GM21825 (cell line): ENCODE measurements around the gene SLC24A5.

ENCODE experiments used
- ATAC-seq: cut with Tn5 transposase; IDR thresholded peaks from one replicate; pipeline ENCODE4 v1.9.1; 2021; ENCODE audit warnings: mild to moderate bottlenecking, moderate library complexity; ENCODE audit not compliant: unreplicated experiment

The SLC24A5 gene

DNA sequence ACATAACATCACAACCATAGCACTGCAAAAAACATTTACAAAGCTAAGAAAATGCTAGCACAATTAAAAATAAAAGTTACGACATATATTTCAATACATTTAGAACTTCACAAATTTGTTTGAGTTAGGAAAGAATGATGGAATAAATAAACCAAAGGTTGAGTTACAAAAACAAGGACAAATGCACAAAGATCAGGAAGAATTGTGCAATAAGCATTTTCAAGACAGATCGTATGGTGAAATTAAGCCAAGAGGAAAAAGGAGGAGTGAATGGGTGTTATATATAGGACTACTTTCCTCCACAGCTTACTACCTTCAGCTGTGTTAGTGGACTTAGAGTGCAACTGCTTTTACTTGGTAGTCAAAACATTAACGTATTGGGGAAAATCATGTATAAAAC, 64.7 kb downstream of the SLC24A5 start:
- ATAC-seq, result no peak

DNA sequence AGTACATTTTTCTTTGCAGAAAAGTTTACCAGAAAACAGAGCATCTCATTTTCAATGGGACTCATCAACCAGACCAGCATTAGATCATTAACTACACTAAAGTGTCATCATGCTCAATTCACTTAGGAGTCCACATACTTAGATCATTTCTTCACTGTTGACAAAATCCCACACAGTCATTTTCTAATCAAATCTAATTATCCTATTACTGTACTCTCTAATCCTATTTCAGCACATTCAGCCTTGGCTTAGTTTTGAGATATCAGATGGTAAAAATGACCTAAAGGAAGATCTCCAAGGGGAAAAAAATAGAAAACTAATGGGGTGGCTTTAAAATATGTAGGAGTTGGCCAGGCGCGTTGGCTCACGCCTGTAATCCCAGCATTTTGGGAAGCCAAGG, 65.5 kb downstream of the SLC24A5 start:
- no peak for ATAC-seq

- ATAC-seq, result no peak
These were observed 70.3 kb downstream of the SLC24A5 start for GRCh38 chr15:48190932-48191573.

GRCh38 chr15:48191574-48192225, 70.9 kb downstream of the SLC24A5 start, which contains the start of gene CTXN2:
Gene CTXN2 (plus strand): TSS chr15:48191665. CDS start chr15:48201301, 9,636 bp downstream.
- ATAC-seq, result no peak
